HuH-7 (cell line): ENCODE measurements around the gene TNS1.
"Not testable (repeated sequence)": the region's sequence is repeated elsewhere in the genome, so short reads cannot be mapped to it uniquely, and the experiment has no call there.

Experiments used
- DNase-seq: peaks from one replicate; pipeline ENCODE4 v3.0.0; 2011; ENCODE audit warnings: low spot score

Gene TNS1

GRCh38 chr2:218029366-218030360 is 26.9 kb upstream of the TNS1 start:
- no peak for DNase-seq

GRCh38 chr2:218028562-218029348 is 26.0 kb upstream of the TNS1 start:
- peak; percentile 2 for DNase-seq

- peak; percentile 3 for DNase-seq
Measured at GRCh38 chr2:218028189-218028495, 25.3 kb upstream of the TNS1 start.

GRCh38 chr2:218027426-218028188 is 24.8 kb upstream of the TNS1 start:
- DNase-seq: no peak

GRCh38 chr2:218026676-218027425 is 24.1 kb upstream of the TNS1 start:
- DNase-seq: no peak

GRCh38 chr2:218026244-218026643 is 23.4 kb upstream of the TNS1 start:
- no peak for DNase-seq

- no peak for DNase-seq
Measured at GRCh38 chr2:218024871-218025270, 22.1 kb upstream of the TNS1 start.

GRCh38 chr2:218024336-218024735 is 21.5 kb upstream of the TNS1 start:
- no peak for DNase-seq

GRCh38 chr2:218023636-218024035 is 20.8 kb upstream of the TNS1 start:
- no peak for DNase-seq

GRCh38 chr2:218022851-218023530 is 20.2 kb upstream of the TNS1 start:
- no peak for DNase-seq

- no peak for DNase-seq
Measured at GRCh38 chr2:218022131-218022850, 19.5 kb upstream of the TNS1 start.

- no peak for DNase-seq
Measured at GRCh38 chr2:218021536-218022071, 18.8 kb upstream of the TNS1 start.

GRCh38 chr2:218020966-218021535 is 18.3 kb upstream of the TNS1 start:
- DNase-seq: no peak

GRCh38 chr2:218020281-218020680 is 17.5 kb upstream of the TNS1 start:
- DNase-seq: no peak

GRCh38 chr2:218019411-218020060 is 16.7 kb upstream of the TNS1 start:
- no peak for DNase-seq

GRCh38 chr2:218018842-218019125 is 16.0 kb upstream of the TNS1 start:
- DNase-seq: not testable (repeated sequence)

GRCh38 chr2:218017211-218018053 is 14.6 kb upstream of the TNS1 start:
- no peak for DNase-seq

GRCh38 chr2:218016810-218017209 is 14.0 kb upstream of the TNS1 start:
- no peak for DNase-seq
